Measurements from ENCODE around the gene DGKD.
"Not testable (repeated sequence)": the region's sequence is repeated elsewhere in the genome, so short reads cannot be mapped to it uniquely, and the experiment has no call there.

GRCh38 chr2:233336091-233336490 is 18.2 kb upstream of the DGKD start:
- not testable (repeated sequence) for TF ChIP-seq CTCF (IDR thresholded peaks at IDR 0.05; ENCODE audit: borderline replicate concordance, extremely low read depth, low read length, poor library complexity, severe bottlenecking); EZH2 (IDR thresholded peaks at IDR 0.05; ENCODE audit: borderline replicate concordance, low read depth, low read length, severe bottlenecking)
